Daoy (cell line): Measurements from ENCODE around the gene SMIM1. TPM values are rescaled to one million over a fixed set of nuclear protein-coding genes. Genes with fewer than 3 reads are reported as not detected.
A peak's percentile ranks its signal among the peaks of the same experiment; 100 is the strongest.

Source experiments
- DNase-seq: peaks from one replicate; pipeline ENCODE4 v3.0.0-alpha.2; 2015; ENCODE audit warnings: low read depth
- total RNA-seq: library from RNA; depleted of rRNA; stranded (reverse); fragments of >200 nt; shearing (Covaris generic); gene quantifications from 2 replicates; pipeline ENCODE4 v1.2.3, GENCODE V29; 2014

The SMIM1 gene
- total RNA-seq, 1 experiment from 2014 or later = not detected

- DNase-seq = no peak
These were observed 16.2 kb upstream of the SMIM1 start for GRCh38 chr1:3756394-3756793.

- DNase-seq = no peak
These were observed 13.4 kb upstream of the SMIM1 start for GRCh38 chr1:3759164-3759563.

GRCh38 chr1:3759796-3760195 lies 12.8 kb upstream of the SMIM1 start:
- DNase-seq = no peak

- no peak for DNase-seq
These were observed 11.1 kb upstream of the SMIM1 start for GRCh38 chr1:3761296-3762010.

- DNase-seq = no peak
These were observed 10.2 kb upstream of the SMIM1 start for GRCh38 chr1:3762151-3762872.

GRCh38 chr1:3762873-3763228 lies 9.7 kb upstream of the SMIM1 start:
- DNase-seq = no peak

- DNase-seq = peak; percentile 1
These were observed 9.0 kb upstream of the SMIM1 start for GRCh38 chr1:3763351-3764125.

GRCh38 chr1:3767328-3767925 lies 5.1 kb upstream of the SMIM1 start:
- DNase-seq = peak; percentile 87

GRCh38 chr1:3768811-3769390 lies 3.6 kb upstream of the SMIM1 start:
- no peak for DNase-seq

- no peak for DNase-seq
These were observed 2.3 kb upstream of the SMIM1 start for GRCh38 chr1:3770047-3770765.

- DNase-seq = no peak
These were observed 1.2 kb upstream of the SMIM1 start for GRCh38 chr1:3771108-3772026.

GRCh38 chr1:3772027-3772714 lies 378 bp upstream of the SMIM1 start:
- DNase-seq = peak; percentile 87

- DNase-seq = no peak
These were observed 1.2 kb downstream of the SMIM1 start for GRCh38 chr1:3773572-3774275.

GRCh38 chr1:3774276-3774945 lies 1.9 kb downstream of the SMIM1 start:
- no peak for DNase-seq

- DNase-seq = no peak
These were observed 2.5 kb downstream of the SMIM1 start for GRCh38 chr1:3774946-3775489.

GRCh38 chr1:3775490-3776230 lies 3.1 kb downstream of the SMIM1 start:
- peak; percentile 78 for DNase-seq

GRCh38 chr1:3776231-3776961 lies 3.8 kb downstream of the SMIM1 start:
- no peak for DNase-seq
